DOHH2 (cell line): ENCODE data around the gene TUBG2.

ENCODE experiments used
- H3F3A ChIP-seq: fragments of 200-600 bp; sonication (generic), shearing (Covaris generic); 2 replicates; pipeline ENCODE4 v1.6.0; 2016; ENCODE audit warnings: antibody characterized with exemption, mild to moderate bottlenecking; ENCODE audit not compliant: control insufficient read depth, insufficient read depth
- H3K27ac ChIP-seq: fragments of 200-600 bp; sonication (generic); 2 replicates; pipeline ENCODE4 v1.5.1; 2014; ENCODE audit warnings: low read depth, mild to moderate bottlenecking, low read length, moderate library complexity
- H3K27me3 ChIP-seq: fragments of 200-600 bp; sonication (generic); 2 replicates; pipeline ENCODE4 v1.6.1; 2014; ENCODE audit warnings: mild to moderate bottlenecking, low read length, mixed read lengths; ENCODE audit not compliant: control insufficient read depth
- H3K36me3 ChIP-seq: fragments of 200-600 bp; sonication (generic); 2 replicates; pipeline ENCODE4 v1.6.1; 2014; ENCODE audit warnings: mild to moderate bottlenecking, low read length, moderate library complexity, mixed read lengths; ENCODE audit not compliant: control insufficient read depth
- H3K4me1 ChIP-seq: fragments of 200-600 bp; sonication (generic); 2 replicates; pipeline ENCODE4 v1.6.1; 2014; ENCODE audit warnings: mild to moderate bottlenecking, low read length, mixed read lengths; ENCODE audit not compliant: control insufficient read depth
- H3K4me2 ChIP-seq: fragments of 200-600 bp; sonication (generic); 2 replicates; pipeline ENCODE4 v1.6.0; 2014; ENCODE audit warnings: mild to moderate bottlenecking, low read length, moderate library complexity
- H3K4me3 ChIP-seq: fragments of 200-600 bp; sonication (generic); 2 replicates; pipeline ENCODE4 v1.5.1; 2014; ENCODE audit warnings: mild to moderate bottlenecking, low read length, mixed read lengths
- H3K79me2 ChIP-seq: fragments of 200-600 bp; sonication (generic); 2 replicates; pipeline ENCODE4 v1.6.1; 2014; ENCODE audit warnings: mild to moderate bottlenecking, low read length, mixed read lengths; ENCODE audit not compliant: control insufficient read depth
- H3K9me2 ChIP-seq: fragments of 200-600 bp; sonication (generic); replicated peaks from 2 replicates; pipeline ENCODE4 v1.6.1; 2014; ENCODE audit warnings: mild to moderate bottlenecking, low read length, mixed read lengths; ENCODE audit not compliant: control insufficient read depth
- H3K9me3 ChIP-seq: fragments of 200-600 bp; sonication (generic); 2 replicates; pipeline ENCODE4 v1.6.1; 2014; ENCODE audit warnings: antibody characterized with exemption, low read length, mixed read lengths; ENCODE audit not compliant: control insufficient read depth, insufficient read depth
- H4K20me1 ChIP-seq: fragments of 200-600 bp; sonication (generic); 2 replicates; pipeline ENCODE4 v1.6.0; 2014; ENCODE audit warnings: low read depth, mild to moderate bottlenecking, antibody characterized with exemption, low read length, moderate library complexity; ENCODE audit not compliant: control insufficient read depth, insufficient read depth
- CTCF ChIP-seq: fragments of 200-600 bp; sonication (generic); IDR thresholded peaks from one replicate; pipeline ENCODE4 v1.5.1; 2014; ENCODE audit warnings: antibody characterized with exemption, mild to moderate bottlenecking, low read depth, low read length; ENCODE audit not compliant: poor library complexity, severe bottlenecking
- EZH2phosphoT487 ChIP-seq: fragments of 200-600 bp; sonication (generic); IDR thresholded peaks from 2 replicates; pipeline ENCODE4 v1.6.1; 2017; ENCODE audit warnings: borderline replicate concordance, mild to moderate bottlenecking, antibody characterized with exemption, low read length, moderate library complexity, mixed read lengths

TUBG2 gene

GRCh38 chr17:42692489-42692888 lies 33.4 kb downstream of the TUBG2 start:
- Histone ChIP-seq H3K4me2 (no peak overlapping the region), H3K4me3 (no peak overlapping the region), H3F3A (no peaks in the 10 kb centered on the region), H3K79me2 (no peaks in the 10 kb centered on the region), H3K27me3 (no peaks in the 10 kb centered on the region), H3K4me1 (no peaks in the 10 kb centered on the region), H3K27ac (no peak overlapping the region), H3K9me3 (no peaks in the 10 kb centered on the region), H4K20me1 (no peaks in the 10 kb centered on the region), H3K36me3 (no peaks in the 10 kb centered on the region), H3K9me2 (no peaks in the 10 kb centered on the region)
- no peak for TF ChIP-seq CTCF
- TF ChIP-seq EZH2phosphoT487 = no peak

- Histone ChIP-seq H3K27me3 (no peaks in the 10 kb centered on the region), H3K9me3 (no peaks in the 10 kb centered on the region), H3F3A (no peaks in the 10 kb centered on the region), H3K36me3 (no peaks in the 10 kb centered on the region), H3K4me3 (no peak overlapping the region), H3K9me2 (no peaks in the 10 kb centered on the region), H3K79me2 (no peaks in the 10 kb centered on the region), H3K4me2 (no peak overlapping the region), H3K27ac (no peak overlapping the region), H3K4me1 (no peaks in the 10 kb centered on the region), H4K20me1 (no peaks in the 10 kb centered on the region)
- TF ChIP-seq CTCF (no peak), EZH2phosphoT487 (no peak)
These were observed 35.4 kb downstream of the TUBG2 start for GRCh38 chr17:42694524-42694923.

- Histone ChIP-seq H3K79me2 (no peaks in the 10 kb centered on the region), H3F3A (no peaks in the 10 kb centered on the region), H4K20me1 (no peaks in the 10 kb centered on the region), H3K4me1 (no peaks in the 10 kb centered on the region), H3K4me2 (no peak overlapping the region), H3K27ac (no peak overlapping the region), H3K27me3 (no peaks in the 10 kb centered on the region), H3K9me2 (no peaks in the 10 kb centered on the region), H3K9me3 (no peaks in the 10 kb centered on the region), H3K36me3 (no peaks in the 10 kb centered on the region), H3K4me3 (no peak overlapping the region)
- no peak for TF ChIP-seq CTCF
- TF ChIP-seq EZH2phosphoT487 = no peak
These were observed 36.4 kb downstream of the TUBG2 start for GRCh38 chr17:42695500-42695899.
